GM10248 (cell line): ENCODE data around the gene SSNA1.

Experiments
- CTCF ChIA-PET: fragments of 300-600 bp; sonication (Branson Sonifier 250); formaldehyde crosslinking; extraction: SDS; loops from one replicate; lab custom pipeline; 2021; ENCODE audit warnings: antibody characterized with exemption; lab: Yijun Ruan, JAX
- POLR2A ChIA-PET: fragments of 350-650 bp; sonication (Branson Sonifier 250); formaldehyde crosslinking; extraction: SDS; loops from one replicate; lab custom pipeline; 2020; ENCODE audit warnings: antibody characterized with exemption; lab: Yijun Ruan, JAX
- DNase-seq: peaks from one replicate; pipeline ENCODE4 v3.0.0; 2012; ENCODE audit errors: extremely low spot score
- TF ChIP-seq, protein P1 (sequence below): IDR thresholded peaks from 2 replicates; pipeline ENCODE4 v1.5.1; 2012; ENCODE audit warnings: mild to moderate bottlenecking, low read depth; ENCODE audit errors: extremely low read depth, missing control alignments, control extremely low read depth

Gene SSNA1

DNA sequence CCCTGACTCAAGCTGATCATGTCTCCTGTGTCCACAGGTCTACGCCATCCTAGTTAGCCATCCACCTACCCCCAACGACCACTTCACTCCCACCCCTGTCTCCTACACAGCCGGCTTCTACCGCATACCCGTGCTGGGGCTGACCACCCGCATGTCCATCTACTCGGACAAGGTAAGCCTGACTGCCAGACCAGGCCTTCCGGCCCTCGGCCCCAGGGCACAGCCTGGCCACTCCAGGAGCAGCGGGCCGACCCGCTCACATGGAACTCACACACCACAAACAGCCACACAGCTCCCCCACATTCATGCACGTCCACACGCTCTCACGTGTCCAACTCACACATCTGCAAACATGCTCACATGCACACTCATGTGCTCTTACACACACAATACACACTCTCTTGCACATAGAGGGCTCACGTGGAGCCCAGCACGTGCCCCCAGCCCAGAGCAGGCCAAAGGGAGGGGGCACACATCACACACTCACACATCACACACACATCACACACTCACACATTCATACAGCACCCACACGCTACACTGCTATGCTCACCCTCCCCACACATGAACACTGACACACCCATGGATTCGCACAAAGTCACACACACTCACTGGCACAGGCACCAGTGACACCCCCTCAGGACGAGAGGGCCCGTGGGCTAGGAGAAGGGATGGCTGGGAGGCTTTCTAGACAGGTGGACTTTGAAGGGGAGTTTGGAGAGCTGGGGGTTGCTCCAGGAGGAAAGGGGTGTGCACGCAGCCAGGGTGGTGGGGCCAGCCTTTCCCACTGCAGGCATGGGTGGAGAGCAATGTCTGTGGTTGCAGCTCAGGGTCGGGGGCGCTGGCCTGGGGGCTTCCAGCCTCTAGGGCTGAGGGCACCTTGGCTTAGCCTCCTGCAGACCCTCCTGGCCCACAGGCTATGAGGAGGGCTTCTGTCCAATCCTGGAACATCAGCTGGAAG, 46.2 kb upstream of the SSNA1 start:
- ChIA-PET POLR2A (no interaction called here), CTCF (interaction anchor here (1.0 kb wide), 1 partner anchor 11 kb away, joined by 3 read pairs; no protein-coding TSS in a partner anchor)
- TF ChIP-seq, protein P1, sequence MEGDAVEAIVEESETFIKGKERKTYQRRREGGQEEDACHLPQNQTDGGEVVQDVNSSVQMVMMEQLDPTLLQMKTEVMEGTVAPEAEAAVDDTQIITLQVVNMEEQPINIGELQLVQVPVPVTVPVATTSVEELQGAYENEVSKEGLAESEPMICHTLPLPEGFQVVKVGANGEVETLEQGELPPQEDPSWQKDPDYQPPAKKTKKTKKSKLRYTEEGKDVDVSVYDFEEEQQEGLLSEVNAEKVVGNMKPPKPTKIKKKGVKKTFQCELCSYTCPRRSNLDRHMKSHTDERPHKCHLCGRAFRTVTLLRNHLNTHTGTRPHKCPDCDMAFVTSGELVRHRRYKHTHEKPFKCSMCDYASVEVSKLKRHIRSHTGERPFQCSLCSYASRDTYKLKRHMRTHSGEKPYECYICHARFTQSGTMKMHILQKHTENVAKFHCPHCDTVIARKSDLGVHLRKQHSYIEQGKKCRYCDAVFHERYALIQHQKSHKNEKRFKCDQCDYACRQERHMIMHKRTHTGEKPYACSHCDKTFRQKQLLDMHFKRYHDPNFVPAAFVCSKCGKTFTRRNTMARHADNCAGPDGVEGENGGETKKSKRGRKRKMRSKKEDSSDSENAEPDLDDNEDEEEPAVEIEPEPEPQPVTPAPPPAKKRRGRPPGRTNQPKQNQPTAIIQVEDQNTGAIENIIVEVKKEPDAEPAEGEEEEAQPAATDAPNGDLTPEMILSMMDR, result no peak
- DNase-seq, result no peak

GRCh38 chr9:137143459-137143858, 45.0 kb upstream of the SSNA1 start:
- no peak for DNase-seq
- TF ChIP-seq, protein P1, result no peak
- ChIA-PET CTCF (no interaction called here), POLR2A (no interaction called here)

DNA sequence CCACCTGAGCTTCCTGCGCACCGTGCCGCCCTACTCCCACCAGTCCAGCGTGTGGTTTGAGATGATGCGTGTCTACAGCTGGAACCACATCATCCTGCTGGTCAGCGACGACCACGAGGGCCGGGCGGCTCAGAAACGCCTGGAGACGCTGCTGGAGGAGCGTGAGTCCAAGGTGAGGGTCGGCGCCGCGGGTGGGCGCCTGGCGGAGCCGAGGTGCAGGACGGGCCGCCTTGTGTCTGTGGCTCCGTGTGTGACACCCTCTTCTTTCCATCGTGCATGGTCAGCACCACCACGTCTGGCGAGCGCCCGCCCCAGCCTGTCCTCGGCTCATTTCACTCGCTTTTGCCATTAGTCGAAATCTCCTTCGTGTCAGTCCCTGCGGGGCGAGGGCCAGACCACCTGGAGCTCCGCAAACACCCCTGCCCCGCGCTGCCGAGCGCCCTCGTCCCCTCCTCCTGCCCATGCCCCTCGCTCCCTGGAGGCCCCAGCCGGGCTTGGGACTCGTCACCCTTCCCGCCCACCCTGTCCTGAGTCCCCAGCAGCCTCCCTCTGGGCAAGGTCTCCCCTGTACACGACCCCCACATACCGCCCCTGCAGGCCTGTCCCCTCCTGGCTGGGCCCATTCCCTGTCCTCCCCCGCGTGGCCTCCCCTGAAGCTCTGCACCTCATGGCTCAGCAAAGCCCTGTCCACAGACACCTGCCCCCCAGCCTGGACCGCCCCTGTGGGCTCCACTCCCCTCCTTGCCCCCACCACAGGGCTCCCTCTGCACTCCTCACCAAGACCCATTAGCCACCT, 42.5 kb upstream of the SSNA1 start:
- ChIA-PET CTCF (interaction anchor here (0.7 kb wide), 1 partner anchor 11 kb away, joined by 3 read pairs; no protein-coding TSS in a partner anchor), POLR2A (interaction anchor here (1.0 kb wide), 1 partner anchor 55 kb away, joined by 3 read pairs; no protein-coding TSS in a partner anchor)
- no peak for DNase-seq
- TF ChIP-seq, protein P1, result no peak

DNA sequence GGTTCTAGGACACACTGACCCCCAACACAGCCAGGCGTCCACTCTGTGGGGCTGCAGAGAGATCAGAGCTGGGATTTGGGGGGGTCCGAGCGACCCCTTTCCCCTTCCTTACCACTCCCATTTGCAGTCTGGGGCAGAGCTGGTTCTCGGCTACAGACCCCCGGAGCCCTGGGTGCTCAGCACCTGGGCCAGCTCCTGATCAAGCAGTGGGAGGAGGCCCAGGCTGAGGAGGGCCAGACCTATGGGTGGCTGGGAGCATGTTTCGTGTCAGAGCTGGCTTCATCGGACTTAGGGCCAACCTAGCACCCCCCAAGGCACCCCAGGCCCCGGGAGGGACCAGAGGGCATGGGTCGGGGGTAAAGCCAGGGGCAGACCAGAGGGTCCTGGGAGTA, 42.0 kb upstream of the SSNA1 start:
- CTCF ChIA-PET, result interaction anchor here (0.7 kb wide), 1 partner anchor 11 kb away, joined by 3 read pairs; no protein-coding TSS in a partner anchor
- no peak for DNase-seq
- TF ChIP-seq, protein P1, result no peak
- POLR2A ChIA-PET, result interaction anchor here (1.0 kb wide), 1 partner anchor 54 kb away, joined by 3 read pairs; no protein-coding TSS in a partner anchor

DNA sequence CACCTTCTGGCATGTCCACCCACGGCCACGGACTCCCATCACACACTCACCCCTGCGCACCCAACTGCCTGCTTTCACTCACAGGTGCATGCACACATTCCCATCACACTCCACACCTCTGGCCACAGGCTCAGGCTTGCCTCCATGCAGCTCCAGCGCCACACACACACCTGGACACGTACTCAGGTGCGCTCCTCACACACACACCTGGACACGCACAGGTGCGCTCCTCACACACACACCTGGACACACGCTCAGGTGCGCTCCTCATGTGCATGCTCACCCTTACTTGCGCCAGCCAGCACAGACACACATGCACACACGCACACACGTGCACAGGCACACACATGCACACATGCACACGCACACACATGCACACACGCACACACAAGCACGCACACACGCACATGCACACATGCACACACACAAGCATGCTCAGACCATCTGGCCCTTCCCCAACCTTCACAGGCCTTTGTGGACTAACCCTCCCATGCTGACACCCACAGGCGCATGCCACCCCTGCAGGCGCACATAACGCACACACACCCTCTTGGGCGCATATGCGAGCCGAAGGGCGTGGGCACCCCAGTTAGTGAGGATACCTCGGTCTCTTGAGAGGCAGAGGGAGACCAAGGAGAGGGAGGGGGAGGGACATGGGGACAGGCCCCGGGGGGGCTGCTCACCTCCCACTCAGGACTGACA, 41.2 kb upstream of the SSNA1 start:
- POLR2A ChIA-PET, result interaction anchor here (1.0 kb wide), 1 partner anchor 54 kb away, joined by 3 read pairs; no protein-coding TSS in a partner anchor
- CTCF ChIA-PET, result no interaction called here
- no peak for DNase-seq
- TF ChIP-seq, protein P1, result no peak
